MG63 (cell line): ENCODE results near the gene NGB. TPM values are rescaled to one million over a fixed set of nuclear protein-coding genes. Genes with fewer than 3 reads are reported as not detected.

Source experiments
- DNase-seq: peaks from one replicate; pipeline ENCODE4 v3.0.0-alpha.2; 2020
- H3K27me3 ChIP-seq: fragments of 250-450 bp; sonication (Bioruptor Pico); 2 replicates; pipeline ENCODE4 v1.5.1; 2020; ENCODE audit warnings: mild to moderate bottlenecking, moderate library complexity
- H3K36me3 ChIP-seq: fragments of 250-450 bp; sonication (Bioruptor Pico); 2 replicates; pipeline ENCODE4 v1.5.1; 2020; ENCODE audit warnings: mild to moderate bottlenecking, moderate library complexity
- H3K4me3 ChIP-seq: fragments of 250-450 bp; sonication (Bioruptor Pico); 2 replicates; pipeline ENCODE4 v1.5.1; 2020; ENCODE audit warnings: mild to moderate bottlenecking, moderate library complexity
- H3K9me3 ChIP-seq: fragments of 250-450 bp; sonication (Bioruptor Pico); 2 replicates; pipeline ENCODE4 v1.5.1; 2020; ENCODE audit warnings: mild to moderate bottlenecking, moderate library complexity
- total RNA-seq: library from RNA; depleted of rRNA; stranded (reverse); fragments of >200 nt; shearing (Covaris generic); gene quantifications from 2 replicates; pipeline ENCODE4 v1.2.3, GENCODE V29; 2014; ENCODE audit warnings: low replicate concordance; rRNA removed

The NGB gene
- total RNA-seq, 1 experiment from 2014 or later = not detected

DNA sequence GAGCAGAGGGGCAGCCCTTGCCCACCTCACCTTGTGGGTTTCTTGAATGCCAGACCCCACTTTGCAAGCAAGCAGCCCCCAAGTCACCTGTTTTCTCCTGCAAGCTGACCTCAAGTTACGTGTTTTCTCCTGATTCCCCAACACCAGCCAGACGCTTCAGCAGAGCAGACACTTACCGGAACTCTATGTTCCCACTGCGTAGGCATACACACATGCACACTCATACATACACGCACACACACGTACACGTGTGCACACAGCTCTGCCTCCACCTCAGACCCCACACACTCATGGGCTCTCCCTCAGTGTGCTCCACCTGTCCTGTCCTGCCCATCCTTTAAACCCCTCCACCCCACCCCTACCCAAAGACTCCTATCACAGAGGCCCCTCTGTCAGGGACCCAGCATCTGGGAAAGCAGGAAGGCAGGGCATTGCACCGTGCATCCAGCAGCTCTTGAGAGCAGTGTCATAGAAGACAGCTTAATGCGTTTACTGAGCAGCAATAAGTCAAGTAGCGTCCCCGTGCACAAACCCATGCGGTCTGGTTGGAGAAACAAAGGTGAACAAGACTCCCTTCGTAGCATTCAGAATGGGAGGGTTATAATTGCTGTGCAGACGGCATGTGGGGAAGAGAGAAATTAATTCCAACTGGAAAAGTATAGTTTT lies 45.0 kb downstream of the NGB start:
- Histone ChIP-seq H3K36me3 (no peaks in the 10 kb centered on the region), H3K9me3 (no peaks in the 10 kb centered on the region), H3K27me3 (no peaks in the 10 kb centered on the region), H3K4me3 (no peak overlapping the region)
- no peak for DNase-seq

DNA sequence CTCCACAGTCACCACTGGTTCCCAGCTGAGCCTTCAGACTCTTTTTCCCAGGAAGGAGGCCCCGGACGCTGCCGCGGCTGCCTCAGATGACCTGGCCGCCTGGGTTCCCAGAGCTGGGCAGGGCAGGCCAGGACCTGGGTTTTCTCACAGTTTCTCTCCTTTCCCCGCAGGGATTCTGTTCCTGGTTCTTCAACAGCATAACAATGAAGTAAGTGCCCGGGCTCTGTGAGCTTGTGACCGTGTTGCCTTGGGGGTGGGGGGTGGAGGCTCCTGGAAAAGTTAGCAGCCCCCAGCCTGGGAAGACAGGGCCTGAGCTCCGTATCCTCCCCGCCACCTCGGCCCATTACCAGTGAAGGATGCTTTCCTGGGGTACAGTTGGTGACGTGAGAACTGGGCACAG lies 45.8 kb downstream of the NGB start:
- H3K27me3 ChIP-seq = no peaks in the 10 kb centered on the region
- no peak overlapping the region for H3K4me3 ChIP-seq
- DNase-seq = no peak
- H3K36me3 ChIP-seq = no peaks in the 10 kb centered on the region
- no peaks in the 10 kb centered on the region for H3K9me3 ChIP-seq

DNA sequence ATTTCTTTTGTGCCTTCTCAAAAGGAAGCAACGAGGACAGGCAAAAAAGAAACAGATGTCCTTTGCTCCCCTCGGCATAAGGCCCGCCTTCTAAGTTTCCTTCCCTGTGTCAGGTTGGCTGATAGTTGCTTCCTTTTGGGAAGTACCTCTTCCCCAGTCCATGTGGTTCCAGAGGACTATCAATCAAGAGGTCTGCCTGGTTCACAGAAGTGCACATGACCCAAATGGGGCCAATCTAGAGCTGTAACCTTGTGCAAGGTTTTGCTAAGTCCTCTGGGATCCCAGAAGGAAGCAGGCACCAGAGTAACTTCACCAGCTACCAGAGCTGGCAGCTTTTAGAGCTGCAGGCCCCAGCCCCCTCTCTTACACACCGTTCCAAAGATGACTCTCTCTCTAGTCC lies 46.8 kb downstream of the NGB start:
- no peak for DNase-seq
- Histone ChIP-seq H3K27me3 (no peaks in the 10 kb centered on the region), H3K36me3 (no peaks in the 10 kb centered on the region), H3K9me3 (no peaks in the 10 kb centered on the region), H3K4me3 (no peak overlapping the region)

DNA sequence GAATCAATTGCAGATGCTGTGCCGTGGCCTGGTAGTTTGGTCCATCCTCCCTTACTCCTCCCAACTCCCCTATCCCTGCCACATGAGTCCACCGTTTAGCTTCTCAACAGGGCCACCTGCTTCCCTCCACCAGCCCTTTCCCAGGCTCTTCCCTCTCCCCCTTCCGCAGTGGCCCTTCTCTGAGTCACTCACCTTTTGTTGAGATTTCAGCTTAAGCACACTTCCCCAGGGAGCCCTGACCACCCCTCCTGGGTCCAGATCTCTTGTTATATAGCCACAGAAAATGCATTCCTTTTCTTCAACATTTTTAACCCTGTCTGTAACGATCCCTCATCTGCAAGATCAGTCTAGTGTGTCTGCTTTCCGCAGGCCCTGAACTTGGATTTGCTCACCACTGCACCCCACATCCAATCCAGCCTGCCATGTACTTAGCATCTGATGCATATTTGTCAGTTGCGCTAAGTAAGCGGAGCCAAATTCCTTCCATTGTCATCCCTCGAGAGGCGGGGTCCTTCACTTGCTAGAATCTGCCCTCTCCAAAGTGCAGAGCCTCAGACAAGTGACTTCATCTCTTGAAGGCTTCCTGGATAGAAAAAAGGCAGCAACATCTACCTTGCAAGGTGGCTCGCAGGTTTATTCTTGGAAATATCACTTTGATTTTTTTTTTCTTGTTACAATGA lies 48.3 kb downstream of the NGB start:
- H3K36me3 ChIP-seq = no peaks in the 10 kb centered on the region
- no peak for DNase-seq
- no peak overlapping the region for H3K4me3 ChIP-seq
- H3K9me3 ChIP-seq = no peaks in the 10 kb centered on the region
- no peaks in the 10 kb centered on the region for H3K27me3 ChIP-seq

DNA sequence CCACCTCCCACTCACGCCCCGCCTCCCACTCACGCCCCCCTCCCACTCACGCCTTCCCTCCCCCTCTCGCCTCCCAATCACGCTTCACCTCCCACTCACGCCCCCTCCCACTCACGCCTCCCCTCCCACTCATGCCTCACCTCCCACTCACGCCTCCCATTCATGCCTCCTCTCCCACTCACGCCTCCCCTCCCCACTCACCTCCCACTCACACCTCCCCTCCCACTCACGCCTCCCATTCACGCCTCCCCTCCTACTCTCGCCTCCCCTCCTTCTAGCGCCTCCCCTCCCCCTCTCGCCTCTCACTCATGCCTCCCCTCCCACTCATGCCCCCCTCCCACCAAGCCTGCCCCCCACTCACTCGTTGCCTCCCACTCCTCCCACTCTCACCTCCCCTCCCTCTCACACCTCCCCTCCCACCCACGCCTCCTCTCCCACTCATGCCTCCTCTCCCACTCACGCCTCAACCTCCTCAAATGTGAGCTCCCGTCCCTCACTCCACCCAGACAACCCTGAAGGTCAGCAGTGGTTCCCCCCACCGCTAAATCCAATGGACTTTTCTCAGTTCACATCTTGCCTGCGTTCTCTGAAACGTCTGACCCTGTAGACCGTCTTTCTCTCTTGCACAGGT lies 49.6 kb downstream of the NGB start:
- no peaks in the 10 kb centered on the region for H3K36me3 ChIP-seq
- H3K27me3 ChIP-seq = no peaks in the 10 kb centered on the region
- no peak for DNase-seq
- H3K9me3 ChIP-seq = no peaks in the 10 kb centered on the region
- H3K4me3 ChIP-seq = no peak overlapping the region

DNA sequence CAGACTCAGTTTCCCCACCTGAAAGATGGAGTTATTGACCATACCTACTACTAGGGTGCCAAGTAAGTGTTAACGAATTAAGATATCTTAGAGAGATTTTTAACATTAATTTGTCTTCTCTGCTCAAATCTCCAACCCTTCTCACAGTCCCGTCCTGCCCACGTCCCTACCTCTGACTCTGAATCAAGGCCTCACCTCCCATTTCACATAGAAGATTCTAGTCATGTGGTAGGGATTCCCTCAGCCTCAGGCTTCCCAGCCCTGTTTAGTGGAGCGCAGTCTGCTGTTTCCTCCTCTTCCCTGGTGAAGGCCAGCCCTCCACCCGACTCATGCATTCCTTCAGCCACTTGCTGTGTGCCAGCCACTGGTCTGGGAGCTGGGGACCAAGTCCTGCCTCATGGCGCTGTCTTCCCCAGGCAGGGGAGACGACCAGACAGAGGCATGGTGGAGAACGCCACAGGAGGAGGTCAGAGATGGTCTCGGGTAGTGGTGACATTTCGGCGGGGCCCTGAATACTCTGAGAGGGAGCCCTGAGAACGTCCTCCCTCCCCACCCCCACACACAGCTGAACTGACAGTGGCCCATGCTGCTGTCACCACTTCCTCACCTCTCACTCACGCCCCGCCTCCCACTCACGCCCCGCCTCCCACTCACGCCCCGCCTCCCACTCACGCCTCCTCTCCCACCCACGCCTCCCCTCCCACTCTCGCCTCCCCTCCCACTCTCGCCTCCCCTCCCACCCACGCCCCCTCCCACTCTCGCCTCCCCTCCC lies 50.6 kb downstream of the NGB start:
- no peaks in the 10 kb centered on the region for H3K27me3 ChIP-seq
- no peaks in the 10 kb centered on the region for H3K9me3 ChIP-seq
- DNase-seq = no peak
- no peaks in the 10 kb centered on the region for H3K36me3 ChIP-seq
- H3K4me3 ChIP-seq = no peak overlapping the region

DNA sequence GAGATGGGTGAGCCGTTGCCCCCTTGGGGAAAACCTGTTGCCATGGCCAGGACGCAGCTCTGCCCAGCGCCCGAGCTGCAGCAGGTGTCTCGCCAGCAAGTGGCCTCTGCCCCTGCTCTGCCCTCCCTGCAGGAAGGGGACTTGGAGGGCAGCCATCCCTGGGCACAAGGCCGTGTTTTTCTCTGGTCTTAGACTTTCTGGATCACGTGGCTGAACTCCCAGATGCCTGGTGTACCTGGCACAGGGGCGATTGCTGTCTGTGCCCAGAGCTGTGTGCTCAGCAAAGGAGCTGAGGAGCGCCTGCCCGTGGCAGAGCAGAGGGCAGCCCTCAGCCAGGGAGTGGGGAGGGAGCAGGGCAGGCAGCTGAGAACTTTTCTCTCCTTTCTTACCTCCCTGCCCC lies 51.4 kb downstream of the NGB start:
- Histone ChIP-seq H3K4me3 (no peak overlapping the region), H3K36me3 (no peaks in the 10 kb centered on the region), H3K27me3 (no peaks in the 10 kb centered on the region), H3K9me3 (no peaks in the 10 kb centered on the region)
- DNase-seq = peak; percentile 10

DNA sequence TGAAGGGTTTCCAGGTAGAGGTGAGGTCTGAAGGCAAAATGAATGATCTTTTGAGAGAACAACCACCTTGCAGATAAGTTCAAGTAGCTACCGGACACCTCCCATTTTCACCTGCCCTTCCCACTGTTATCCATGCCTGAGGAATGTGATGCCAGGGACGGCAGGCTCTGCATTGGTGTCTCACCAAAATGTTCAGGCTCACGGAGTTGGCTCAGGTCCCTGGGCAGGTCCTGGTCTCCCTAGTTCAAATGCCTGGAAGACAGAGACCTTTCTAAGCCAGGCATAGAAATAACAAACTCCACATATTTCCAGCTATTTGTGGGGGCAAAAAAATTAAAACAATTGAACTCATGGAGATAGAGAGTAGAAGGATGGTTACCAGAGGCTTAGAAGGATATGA lies 53.5 kb downstream of the NGB start:
- DNase-seq = no peak
- Histone ChIP-seq H3K27me3 (no peaks in the 10 kb centered on the region), H3K9me3 (no peaks in the 10 kb centered on the region), H3K36me3 (no peaks in the 10 kb centered on the region), H3K4me3 (no peak overlapping the region)

Other genes with a start within 250 kb of the NGB start
- gene IRF2BPL, start 242.5 kb downstream of the NGB start, total RNA-seq = 18.1 and 34.9 TPM in 2 replicates
- 17.1 and 32.1 TPM in 2 replicates for gene CIPC, start 172.9 kb downstream of the NGB start, total RNA-seq
- not detected in 2 replicates for gene ZDHHC22, start 129.4 kb downstream of the NGB start, total RNA-seq
- gene TMEM63C, start 89.4 kb downstream of the NGB start, total RNA-seq = not detected in 2 replicates
- gene POMT2, start 49.7 kb upstream of the NGB start, total RNA-seq = 11.5 and 43.4 TPM in 2 replicates
- 27.4 and 33.2 TPM in 2 replicates for gene GSTZ1, start 49.8 kb upstream of the NGB start, total RNA-seq
- 2.4 and 2.5 TPM in 2 replicates for gene TMED8, start 105.9 kb upstream of the NGB start, total RNA-seq
- 0.30 TPM in 1 of 2 replicates, not detected in the other for gene SAMD15, start 106.2 kb upstream of the NGB start, total RNA-seq
- not detected in 2 replicates for gene NOXRED1, start 152.3 kb upstream of the NGB start, total RNA-seq
- gene VIPAS39, start 186.4 kb upstream of the NGB start, total RNA-seq = 27.7 and 36.3 TPM in 2 replicates
- gene AHSA1, start 186.9 kb upstream of the NGB start, total RNA-seq = 160 and 278 TPM in 2 replicates
- not detected in 2 replicates for gene ISM2, start 227.6 kb upstream of the NGB start, total RNA-seq